NCI-H128 (cell line): ENCODE measurements around the gene OR52E8.

Experiments used
- DNase-seq: peaks from one replicate; lab custom pipeline; 2025; ENCODE audit not compliant: unreplicated experiment; lab: John Stamatoyannopoulos, UW

OR52E8 gene

DNA sequence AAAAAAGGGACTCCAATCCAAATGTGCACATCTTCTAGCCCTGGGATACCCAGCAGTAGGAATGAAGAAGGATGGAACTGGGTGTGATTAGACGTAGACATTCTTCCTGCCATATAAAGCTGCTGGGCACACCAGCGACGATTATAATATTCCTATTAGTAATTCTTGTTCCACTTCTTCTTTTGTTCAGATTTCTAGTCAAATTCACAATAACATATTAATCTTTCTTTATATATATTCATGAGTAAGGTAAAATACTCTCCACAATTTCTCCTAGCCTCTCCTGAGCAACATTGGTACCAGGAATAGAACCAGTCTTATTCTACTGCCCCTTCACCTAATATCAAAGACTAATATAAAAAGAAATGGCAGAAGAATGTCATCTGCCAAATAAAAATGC lies at the start of gene OR52E8:
OR52E8 (minus strand) TSS at position 101 of the 400 bp plus-strand sequence; CDS start at position 101, 0 bp downstream.
- no peak for DNase-seq

DNA sequence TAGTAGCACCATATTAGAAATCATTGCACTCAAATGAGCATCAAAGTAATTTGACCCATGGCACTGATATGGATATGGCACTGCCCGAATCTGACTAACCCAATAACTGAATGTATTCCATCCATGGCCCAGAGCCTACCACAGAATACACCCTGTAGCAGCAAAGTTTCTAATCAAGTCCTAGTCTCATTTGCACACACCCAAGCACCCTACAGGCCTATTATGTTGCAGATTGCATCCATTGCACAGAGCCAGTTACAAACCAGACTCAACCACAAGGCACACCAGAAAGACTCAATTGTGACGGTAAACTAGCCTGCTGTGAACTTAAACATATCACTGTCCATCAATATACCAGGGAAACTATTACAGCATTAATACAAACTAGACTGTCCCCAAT lies 42.0 kb upstream of the OR52E8 start:
- no peak for DNase-seq

DNA sequence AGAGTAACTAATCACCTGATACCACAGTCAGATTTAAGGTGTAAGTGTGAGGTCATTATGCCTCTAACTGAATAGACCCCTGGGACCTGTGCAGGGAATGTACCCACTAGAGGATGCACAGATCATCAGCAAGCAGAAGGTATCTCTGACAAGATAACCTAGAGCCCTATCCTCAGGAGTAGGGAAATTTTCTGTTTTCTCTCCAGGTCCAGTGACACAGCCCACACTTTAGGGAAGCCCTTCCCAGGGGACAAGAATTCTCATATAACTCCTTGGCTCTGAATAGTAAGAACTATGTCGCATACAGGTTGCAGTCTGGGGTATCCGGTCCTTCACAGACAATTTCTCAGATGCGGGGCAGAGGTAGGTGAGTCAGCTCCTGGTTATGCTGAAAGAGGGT lies 35.4 kb upstream of the OR52E8 start, which contains the start of gene OR52E5:
OR52E5 (plus strand) TSS at position 301 of the 400 bp plus-strand sequence. CDS start 7,569 bp downstream, outside the sequence.
- DNase-seq = no peak

DNA sequence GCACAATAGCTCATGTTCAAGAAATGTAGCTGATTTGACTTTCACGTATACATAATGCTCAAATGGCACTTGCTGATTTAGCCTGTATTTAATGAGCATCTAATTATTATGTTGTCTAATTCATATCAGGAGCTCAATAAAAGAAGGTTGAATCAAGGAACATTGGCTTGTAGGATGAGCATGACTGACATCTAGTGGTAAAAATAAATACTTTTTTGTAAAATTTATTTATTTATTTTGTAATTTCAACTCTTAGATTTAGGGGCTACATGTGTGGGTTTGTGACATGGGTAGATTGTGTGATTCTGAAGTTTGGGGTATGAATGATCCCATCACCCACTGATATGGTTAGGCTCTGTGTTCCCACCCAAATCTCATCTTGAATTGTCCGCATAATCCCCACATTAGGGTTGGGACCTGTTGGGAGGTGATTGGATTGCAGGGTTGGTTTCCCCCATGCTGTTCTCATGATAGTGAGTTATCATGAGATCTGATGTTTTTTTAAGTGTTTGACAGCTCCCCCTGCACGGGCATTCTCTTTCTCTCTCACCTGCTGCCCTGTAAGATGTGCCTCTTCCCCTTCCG lies 33.8 kb upstream of the OR52E8 start:
- no peak for DNase-seq

DNA sequence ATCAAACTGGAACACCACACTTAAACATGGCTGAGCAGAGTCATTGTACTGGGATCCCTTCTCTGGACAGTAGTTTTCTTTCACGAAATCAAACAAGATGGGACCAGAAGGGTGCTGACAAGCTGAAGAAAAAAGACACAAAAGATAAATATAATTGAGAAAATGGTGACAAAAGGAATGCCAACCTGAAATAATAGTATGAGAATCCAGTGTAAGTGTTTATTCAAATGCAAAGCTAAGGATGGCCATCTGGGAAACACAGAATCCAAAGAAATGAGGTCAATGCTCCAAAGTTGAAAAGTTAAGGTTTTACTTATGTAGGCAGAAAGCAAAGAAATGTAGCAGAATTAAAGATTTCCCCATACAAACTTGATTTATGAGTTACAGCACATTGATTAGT lies 30.2 kb upstream of the OR52E8 start:
- DNase-seq = no peak

DNA sequence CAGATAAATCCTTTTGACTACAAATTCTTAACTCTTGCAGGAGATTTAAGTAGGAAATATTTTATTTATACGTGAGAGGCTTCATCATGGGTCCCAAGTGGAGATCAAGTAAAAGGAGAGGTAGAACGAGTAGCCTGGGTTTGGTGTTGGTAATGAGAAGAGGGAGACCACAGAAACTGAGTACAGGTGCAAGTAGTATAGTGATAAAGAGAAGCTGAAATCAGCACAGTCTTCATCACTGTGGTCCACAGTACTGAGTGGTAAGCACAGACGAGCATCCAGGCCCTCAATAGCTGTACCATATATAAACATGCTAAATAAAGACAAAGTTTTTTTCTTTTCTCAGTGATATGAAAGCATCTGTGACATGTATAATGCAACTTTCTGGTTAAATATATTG lies 29.7 kb upstream of the OR52E8 start:
- DNase-seq = no peak

DNA sequence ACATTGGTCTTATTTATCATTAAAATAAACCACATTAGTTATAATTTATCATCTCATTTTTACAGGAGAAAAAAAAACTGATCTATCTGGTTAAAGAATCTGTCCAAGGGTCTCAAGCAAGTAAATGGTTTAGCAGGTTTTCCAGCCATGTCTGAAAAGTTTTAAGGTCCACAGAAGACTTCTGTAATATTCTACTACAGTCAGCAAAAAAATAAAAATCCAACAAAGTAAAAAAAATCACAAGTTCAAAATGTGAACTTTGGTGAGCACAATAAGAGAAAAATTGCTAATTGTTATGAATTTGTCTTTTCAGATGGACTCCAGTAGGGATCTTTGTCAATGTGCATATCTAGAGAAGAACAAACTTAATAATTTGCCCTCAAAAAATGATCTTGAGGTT lies 24.3 kb upstream of the OR52E8 start:
- no peak for DNase-seq

DNA sequence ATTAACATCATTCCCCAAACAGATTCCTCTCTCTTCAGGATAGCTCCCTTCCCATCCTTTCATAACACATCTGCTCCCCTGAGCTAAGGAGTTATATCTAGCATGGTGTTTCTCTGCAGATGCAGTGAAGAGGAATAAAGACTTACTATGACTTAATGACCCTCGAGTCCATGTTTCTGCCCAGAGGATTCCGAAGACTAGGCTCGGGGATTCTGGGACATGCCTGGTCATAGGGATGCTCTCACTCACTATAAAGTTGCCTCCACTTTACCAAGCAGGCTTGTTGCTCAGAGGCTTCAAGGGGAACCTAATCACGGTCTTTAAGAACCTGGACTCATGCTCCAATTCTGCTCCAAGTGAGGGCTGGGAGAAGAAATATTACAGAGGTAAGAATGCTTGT lies 22.8 kb upstream of the OR52E8 start, which contains the start of gene OR52E4:
OR52E4 (plus strand) TSS at position 301 of the 400 bp plus-strand sequence. CDS start 3,664 bp downstream, outside the sequence.
- no peak for DNase-seq

DNA sequence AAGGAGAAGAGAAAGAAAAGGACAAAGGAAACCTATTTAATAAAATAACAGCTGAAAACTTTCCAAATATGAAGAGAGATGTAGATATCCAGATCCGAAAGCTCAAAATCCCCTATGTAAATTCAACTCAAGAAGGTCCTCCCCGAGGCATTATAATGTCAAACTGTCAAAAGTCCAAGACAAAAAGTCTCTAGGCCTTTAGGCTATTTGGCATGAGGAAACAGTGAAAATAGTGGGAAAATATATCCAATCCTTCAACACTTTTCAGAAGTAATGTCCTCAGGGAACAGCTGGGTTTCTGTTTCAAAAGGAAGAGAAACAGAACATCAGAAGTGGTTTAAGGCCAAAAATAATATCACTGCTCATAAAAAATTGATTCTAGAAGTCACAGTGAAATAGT lies 21.1 kb upstream of the OR52E8 start:
- no peak for DNase-seq

DNA sequence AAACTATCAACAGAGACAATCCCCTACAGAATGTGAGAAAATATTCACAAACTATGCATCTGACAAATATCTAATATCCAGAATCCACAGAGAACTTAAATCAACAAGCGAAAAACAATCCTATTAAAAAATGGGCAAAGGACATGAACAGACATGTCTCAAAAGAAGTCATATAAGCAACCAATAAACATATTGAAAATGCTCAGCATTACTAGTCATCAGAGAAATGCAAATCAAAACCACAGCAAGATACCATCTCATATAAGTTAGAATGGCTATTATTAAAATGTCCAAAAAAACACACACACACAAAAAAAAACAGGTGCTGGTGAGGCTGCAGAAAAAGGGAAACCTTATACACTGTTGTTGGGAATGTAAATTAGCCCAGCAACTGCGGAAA lies 8.3 kb upstream of the OR52E8 start:
- no peak for DNase-seq

DNA sequence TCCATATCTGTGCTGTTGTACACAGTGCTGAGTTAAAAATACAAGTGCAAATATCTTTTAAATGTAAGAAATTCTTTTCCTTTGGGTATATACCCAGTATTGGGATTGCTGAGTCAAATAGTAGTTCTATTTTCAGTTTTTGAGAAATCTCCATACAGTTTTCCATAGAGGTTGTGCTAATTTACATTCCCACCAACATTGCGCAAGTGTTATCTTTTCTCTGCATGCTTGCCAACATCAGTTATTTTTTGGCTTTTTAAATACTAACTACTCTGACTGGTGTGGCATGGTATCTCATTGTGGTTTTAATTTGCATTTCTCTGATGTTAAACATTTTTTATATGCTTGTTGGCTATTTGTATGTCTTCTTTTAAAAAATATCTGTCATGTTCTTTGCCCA lies 6.5 kb downstream of the OR52E8 start:
- DNase-seq = no peak

DNA sequence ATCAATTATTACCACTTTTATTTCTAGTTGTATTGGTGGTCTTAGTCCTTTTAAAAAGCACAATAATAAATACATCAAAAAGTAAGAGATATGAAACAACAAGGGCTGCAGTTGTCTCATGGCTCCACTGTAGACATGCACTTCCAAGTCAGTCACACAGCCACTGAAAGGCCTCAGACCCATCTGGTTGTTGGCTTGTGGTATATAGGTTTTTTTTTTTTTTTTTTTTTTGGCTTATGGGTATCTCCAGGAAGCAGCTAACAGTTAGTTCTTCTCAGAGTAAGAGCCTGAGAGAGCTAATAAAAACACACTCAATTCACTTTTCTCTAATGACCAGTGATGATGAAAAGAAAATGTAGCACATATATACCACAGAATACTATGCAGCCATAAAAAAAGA lies 9.8 kb downstream of the OR52E8 start:
- no peak for DNase-seq

DNA sequence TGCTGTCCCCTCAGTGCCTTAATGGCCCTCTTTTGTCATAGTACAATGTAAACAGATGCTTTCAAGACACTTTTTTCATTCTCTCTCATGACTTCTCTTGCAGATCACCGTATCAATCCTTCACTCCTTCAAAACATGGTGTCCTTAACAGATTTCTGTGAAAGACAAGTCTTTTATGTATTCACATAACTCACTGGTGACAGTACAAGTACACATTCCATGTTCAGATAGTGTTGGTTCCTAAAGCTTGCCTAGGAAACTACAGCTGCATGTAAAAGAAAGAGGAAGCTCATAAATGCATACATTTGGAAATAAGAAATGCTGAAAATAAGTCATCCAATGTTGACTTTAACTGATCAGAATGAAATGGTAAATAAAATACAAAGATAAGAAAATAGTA lies 10.8 kb downstream of the OR52E8 start:
- no peak for DNase-seq

DNA sequence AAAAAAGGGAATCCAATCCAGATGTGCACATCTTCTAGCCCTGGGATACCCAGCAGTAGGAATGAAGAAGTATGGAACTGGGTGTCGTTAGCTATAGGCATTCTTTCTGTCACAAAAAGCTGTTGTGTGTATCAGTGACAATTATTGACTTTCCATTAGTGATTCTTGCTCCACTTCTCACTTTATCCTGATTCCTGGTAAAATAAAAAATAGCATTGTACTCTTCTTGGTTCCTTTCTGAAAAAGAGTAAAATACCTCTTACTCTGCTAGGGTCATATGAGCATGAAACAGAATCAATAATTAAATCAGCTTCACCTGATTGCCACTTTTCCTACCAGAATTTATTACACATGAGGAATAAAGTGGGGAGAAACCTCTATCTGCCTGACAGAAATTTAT lies 15.7 kb downstream of the OR52E8 start, which contains the start of gene OR52E6:
OR52E6 (minus strand) TSS at position 101 of the 400 bp plus-strand sequence; CDS start at position 101, 0 bp downstream.
- DNase-seq = no peak

DNA sequence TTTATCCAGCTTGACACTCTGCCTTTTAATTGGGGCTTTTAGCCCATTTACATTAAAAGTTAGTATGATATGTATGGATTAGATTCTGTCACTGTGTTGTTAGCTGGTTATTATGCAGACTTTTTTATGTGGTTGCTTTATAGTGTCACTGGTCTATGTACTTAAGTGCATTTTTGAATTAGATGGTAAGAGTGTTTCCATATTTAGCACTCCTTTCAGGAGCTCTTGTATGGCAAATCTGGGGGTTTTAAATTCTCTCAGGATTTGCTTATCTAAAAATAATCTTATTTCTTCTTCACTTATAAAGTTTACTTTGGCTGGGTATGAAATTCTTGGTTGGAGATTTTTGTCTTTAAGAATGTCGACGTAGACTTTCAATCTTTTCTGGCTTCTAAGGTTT lies 19.8 kb downstream of the OR52E8 start:
- no peak for DNase-seq

DNA sequence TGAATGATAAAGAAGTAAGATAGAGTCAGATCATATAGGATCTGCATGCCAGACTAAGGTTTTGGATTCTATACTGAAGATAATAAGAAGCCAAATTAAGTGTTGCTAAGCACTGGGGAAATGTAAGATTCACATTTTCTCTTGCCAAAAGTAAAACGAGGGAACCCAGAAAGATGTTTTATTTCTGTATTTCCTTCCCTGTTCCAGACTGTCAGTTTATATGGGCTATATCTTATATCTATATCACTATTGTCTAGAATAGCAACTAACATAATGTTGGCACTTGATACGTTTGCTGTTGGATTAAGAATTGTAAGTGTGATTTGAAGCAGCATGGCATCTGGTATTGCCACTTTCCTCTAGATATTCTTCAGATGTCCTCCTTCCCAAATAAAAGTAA lies 24.0 kb downstream of the OR52E8 start:
- DNase-seq = no peak

DNA sequence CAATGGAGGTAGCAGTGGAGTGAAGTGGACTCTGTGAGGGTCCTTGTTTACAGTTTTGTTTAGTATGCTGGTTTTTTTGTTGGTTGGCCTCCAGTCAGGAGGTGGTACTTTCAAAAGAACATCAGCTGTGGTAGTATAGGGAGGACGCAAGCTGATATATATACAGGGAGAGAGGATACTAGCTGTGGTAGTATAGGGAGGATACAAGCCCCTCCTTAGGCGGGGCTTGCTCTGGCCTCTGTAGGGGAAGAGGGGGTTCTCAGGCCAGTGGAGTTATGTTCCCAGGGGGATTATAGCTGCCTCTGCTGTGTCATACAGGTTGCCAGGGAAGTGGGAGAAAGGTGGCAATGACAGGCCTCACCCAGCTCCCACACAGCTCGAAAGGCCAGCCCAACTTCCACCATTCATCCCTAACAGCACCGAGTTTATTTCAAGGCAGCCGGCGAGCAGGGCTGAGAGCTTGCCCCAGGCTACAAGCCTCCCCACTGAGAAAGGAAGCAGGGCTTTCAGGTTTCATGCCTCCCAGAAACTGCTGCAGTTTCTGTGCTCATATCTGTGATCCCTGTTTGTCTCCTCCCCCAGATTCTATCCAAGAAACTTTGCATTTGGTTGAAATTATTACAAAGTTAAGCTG lies 26.2 kb downstream of the OR52E8 start:
- no peak for DNase-seq

DNA sequence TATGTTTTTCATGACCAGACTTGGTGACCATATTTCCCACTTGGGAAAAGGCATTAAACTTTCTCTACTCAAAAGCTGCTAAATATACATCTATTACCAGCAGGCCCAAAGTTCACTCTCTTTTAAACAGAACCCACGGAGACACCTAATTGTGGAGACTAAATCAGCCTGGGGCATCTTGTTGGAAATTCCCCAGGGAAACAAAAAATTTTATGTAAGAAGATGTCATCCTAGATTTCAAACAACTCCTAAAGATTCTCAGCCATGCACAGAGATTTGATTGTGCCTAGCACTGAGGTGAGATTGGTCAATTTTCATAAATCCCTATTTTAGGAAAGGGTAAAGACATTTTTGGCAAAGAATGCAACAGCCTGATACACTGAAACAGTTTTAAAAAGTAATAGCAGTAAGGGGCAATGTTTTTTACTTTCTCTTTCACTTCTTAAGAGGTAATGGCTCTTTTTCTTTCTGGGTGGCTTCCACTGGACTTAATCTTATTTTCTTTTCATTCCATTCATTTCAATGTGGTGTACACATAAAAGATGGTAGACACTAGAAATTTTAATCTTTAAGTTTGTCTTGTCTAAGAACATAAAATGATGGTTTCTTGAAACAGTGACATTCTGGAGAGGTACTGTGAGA lies 39.1 kb downstream of the OR52E8 start:
- DNase-seq = no peak

DNA sequence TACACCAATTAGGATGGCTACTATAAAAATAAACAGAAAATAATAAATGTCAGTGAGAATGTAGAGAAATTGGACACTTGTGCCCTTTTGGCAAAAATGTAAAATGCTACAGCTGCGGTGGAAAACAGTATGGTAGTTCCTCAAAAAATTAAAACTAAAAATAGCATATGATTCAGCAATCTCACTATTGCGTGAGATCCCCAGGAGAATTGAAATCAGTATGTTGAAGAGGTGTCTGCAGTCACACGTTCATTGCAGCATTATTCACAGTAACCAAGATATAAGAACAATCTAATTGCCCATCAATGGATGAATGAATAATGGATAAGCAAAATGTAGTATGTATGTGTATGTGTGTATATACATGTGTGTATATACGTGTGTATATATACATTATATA lies 42.0 kb downstream of the OR52E8 start:
- no peak for DNase-seq

DNA sequence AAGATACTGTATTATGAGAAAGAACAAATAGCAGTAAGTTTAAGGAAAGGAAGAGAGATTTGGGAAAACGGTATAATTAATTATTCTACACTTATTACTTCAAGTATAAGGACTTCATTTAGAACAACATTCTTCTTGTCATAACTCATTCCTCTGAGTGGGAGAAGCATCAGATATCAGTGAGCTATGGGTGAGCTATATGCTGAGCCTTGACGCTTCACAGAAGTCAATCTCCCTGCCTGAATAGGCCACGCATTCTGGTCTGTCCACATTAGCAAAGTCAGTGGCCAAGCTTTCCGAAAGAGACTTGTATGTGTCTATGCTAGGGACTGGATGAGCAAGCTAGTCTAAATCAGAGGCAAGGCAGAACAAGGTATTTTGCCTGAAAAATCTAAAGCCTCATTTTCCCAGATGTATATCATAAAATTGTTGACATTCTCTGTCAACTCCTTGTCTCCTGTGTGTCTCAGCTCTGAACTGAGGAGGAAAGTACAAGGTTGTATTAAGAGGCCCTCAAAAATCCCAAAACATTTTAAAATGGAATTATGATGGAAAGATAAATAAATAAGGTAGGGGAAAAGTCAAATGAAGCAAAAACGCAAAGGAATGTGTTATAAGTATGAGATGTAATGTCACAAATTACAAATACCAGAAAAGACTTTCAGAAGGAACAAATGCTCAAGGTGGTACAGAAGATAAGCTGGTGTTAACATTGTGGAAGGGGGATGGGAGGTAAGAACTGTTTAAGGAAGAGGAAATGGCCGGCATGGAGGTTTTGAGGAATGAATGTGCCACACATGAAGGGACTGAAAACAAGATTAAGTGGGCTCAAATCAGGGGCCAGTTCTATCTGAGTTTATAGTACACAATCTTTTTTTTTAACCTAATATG lies 47.3 kb downstream of the OR52E8 start:
- DNase-seq = no peak

DNA sequence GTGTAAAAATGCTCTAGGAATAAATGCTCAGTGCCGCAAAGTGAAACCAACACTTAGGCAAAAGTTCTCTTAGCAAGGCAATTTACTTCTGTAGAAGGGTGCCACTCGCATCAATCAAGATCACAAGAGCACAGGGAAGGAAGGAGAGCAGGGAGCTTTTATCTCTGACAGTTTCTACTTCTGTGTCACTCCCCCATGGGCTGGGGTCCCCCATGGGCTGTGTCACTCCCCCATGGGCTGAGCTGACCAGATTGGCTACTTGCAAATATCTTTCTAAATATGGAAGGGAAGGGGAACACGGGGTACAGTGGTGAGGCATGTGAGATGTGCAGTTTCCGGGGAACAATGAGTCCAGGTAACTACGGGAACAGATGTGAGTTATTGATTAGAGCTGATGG lies 48.4 kb downstream of the OR52E8 start:
- no peak for DNase-seq
